HepG2 (cell line): Measurements from ENCODE around the gene LRRC45. TPM values are rescaled to one million over a fixed set of nuclear protein-coding genes. Genes with fewer than 3 reads are reported as not detected.

Source experiments
- ARNT2 ChIP-seq: sonication (generic); formaldehyde crosslinking; IDR thresholded peaks from 2 replicates; pipeline ENCODE4 v1.8.0; 2022; ENCODE audit warnings: mild to moderate bottlenecking, low read depth, missing genetic modification reagents, moderate library complexity
- CEBPB ChIP-seq: IDR thresholded peaks from 2 replicates; pipeline ENCODE4 v1.6.1; 2011; ENCODE audit warnings: low read depth, low read length, improper control_type of control experiment, borderline replicate concordance
- ETV5 ChIP-seq: IDR thresholded peaks from 2 replicates; pipeline ENCODE4 v1.6.1; 2018; ENCODE audit warnings: missing biosample characterization, missing genetic modification reagents, inconsistent platforms, borderline replicate concordance
- HOXA7 ChIP-seq: sonication (generic); formaldehyde crosslinking; IDR thresholded peaks from 2 replicates; pipeline ENCODE4 v1.8.1; 2022; ENCODE audit warnings: mild to moderate bottlenecking, missing genetic modification reagents, moderate library complexity
- JUNB ChIP-seq: sonication (generic); formaldehyde crosslinking; IDR thresholded peaks from 2 replicates; pipeline ENCODE4 v1.8.0; 2022; ENCODE audit warnings: missing genetic modification reagents, mild to moderate bottlenecking, borderline replicate concordance
- MAF1 ChIP-seq: sonication (generic); formaldehyde crosslinking; IDR thresholded peaks from 2 replicates; pipeline ENCODE4 v1.5.0; 2020; ENCODE audit warnings: missing genetic modification reagents, borderline replicate concordance
- MED13 ChIP-seq: sonication (generic); formaldehyde crosslinking; IDR thresholded peaks from 2 replicates; pipeline ENCODE4 v1.5.0; 2020; ENCODE audit warnings: missing genetic modification reagents
- NFRKB ChIP-seq: fragments of 450-650 bp; IDR thresholded peaks from 2 replicates; pipeline ENCODE4 v1.6.1; 2017
- PITX1 ChIP-seq: sonication (generic); formaldehyde crosslinking; IDR thresholded peaks from 2 replicates; pipeline ENCODE4 v1.5.1; 2020; ENCODE audit warnings: mild to moderate bottlenecking, missing genetic modification reagents
- RFX3 ChIP-seq: IDR thresholded peaks from 2 replicates; pipeline ENCODE4 v1.6.1; 2016; ENCODE audit warnings: missing biosample characterization, missing genetic modification reagents
- SMAD1 ChIP-seq: sonication (generic); formaldehyde crosslinking; IDR thresholded peaks from 2 replicates; pipeline ENCODE4 v1.4.0; 2020; ENCODE audit warnings: missing genetic modification reagents, low read depth, mild to moderate bottlenecking, borderline replicate concordance
- SMAD3 ChIP-seq: sonication (generic); formaldehyde crosslinking; IDR thresholded peaks from 2 replicates; pipeline ENCODE4 v1.4.0; 2020; ENCODE audit warnings: missing genetic modification reagents
- ZNF138 ChIP-seq: sonication (generic); formaldehyde crosslinking; IDR thresholded peaks from 2 replicates; pipeline ENCODE4 v1.5.0; 2020; ENCODE audit warnings: mild to moderate bottlenecking, low read depth, missing genetic modification reagents
- ZNF562 ChIP-seq: sonication (generic); formaldehyde crosslinking; IDR thresholded peaks from 2 replicates; pipeline ENCODE4 v1.8.0; 2022; ENCODE audit warnings: missing genetic modification reagents, borderline replicate concordance
- ZNF563 ChIP-seq: sonication (generic); formaldehyde crosslinking; IDR thresholded peaks from 2 replicates; pipeline ENCODE4 v1.8.0; 2022; ENCODE audit warnings: mild to moderate bottlenecking, moderate library complexity, missing genetic modification reagents
- ZNF615 ChIP-seq: sonication (generic); formaldehyde crosslinking; IDR thresholded peaks from 2 replicates; pipeline ENCODE4 v1.5.0; 2020; ENCODE audit warnings: mild to moderate bottlenecking, missing genetic modification reagents, borderline replicate concordance
- polyA plus RNA-seq, 8 experiments: library from polyadenylated mRNA; depleted of rRNA in 3 of 8; stranded (reverse) in 7 of 8; unstranded in 1 of 8; fragments of >200 nt; fragmentation: Illumina TruSeq in 4 of 8; extraction: Trizol in 4 of 8; gene quantifications; 2 replicates each; pipeline versions ENCODE4 v1.2.1 to v1.2.3, GENCODE V29; 2011 to 2016; ENCODE audit warnings: low read depth in 4 of 8, missing spikeins in 1 of 8, mixed read lengths in 1 of 8; ENCODE audit not compliant: insufficient read depth in 1 of 8
- total RNA-seq, 5 experiments: library from RNA; depleted of rRNA; stranded (reverse); fragments of >200 nt; fragmentation: Illumina TruSeq; extraction: Trizol; gene quantifications; 2 replicates each; pipeline ENCODE4 v1.2.3, GENCODE V29; 2016; ENCODE audit warnings: low read depth in 1 of 5
- TF ChIP-seq, protein P1 (sequence below): sonication (generic); formaldehyde crosslinking; IDR thresholded peaks from 2 replicates; pipeline ENCODE4 v1.4.0; 2020; ENCODE audit warnings: missing genetic modification reagents, borderline replicate concordance
- TF ChIP-seq, protein P2 (sequence below): sonication (generic); formaldehyde crosslinking; IDR thresholded peaks from 2 replicates; pipeline ENCODE4 v1.4.0; 2020; ENCODE audit warnings: mild to moderate bottlenecking, low read depth, missing genetic modification reagents
- TF ChIP-seq, protein P3 (sequence below): IDR thresholded peaks from 2 replicates; pipeline ENCODE4 v1.6.1; 2016; ENCODE audit warnings: low read depth, control low read depth
- TF ChIP-seq, protein P4 (sequence below): sonication (generic); formaldehyde crosslinking; IDR thresholded peaks from 2 replicates; pipeline ENCODE4 v1.4.0; 2020; ENCODE audit warnings: missing genetic modification reagents, low read depth, mild to moderate bottlenecking, borderline replicate concordance
- TF ChIP-seq, protein P5 (sequence below): sonication (generic); formaldehyde crosslinking; IDR thresholded peaks from 2 replicates; pipeline ENCODE4 v1.8.0; 2022; ENCODE audit warnings: missing genetic modification reagents, low read depth, mild to moderate bottlenecking, borderline replicate concordance

Gene LRRC45
- total and polyA plus RNA-seq, 2 of the 13 experiments (the other 11 are each of a cell fraction or from before 2014, with no cell fraction given): 11.6 to 48.1 TPM

DNA sequence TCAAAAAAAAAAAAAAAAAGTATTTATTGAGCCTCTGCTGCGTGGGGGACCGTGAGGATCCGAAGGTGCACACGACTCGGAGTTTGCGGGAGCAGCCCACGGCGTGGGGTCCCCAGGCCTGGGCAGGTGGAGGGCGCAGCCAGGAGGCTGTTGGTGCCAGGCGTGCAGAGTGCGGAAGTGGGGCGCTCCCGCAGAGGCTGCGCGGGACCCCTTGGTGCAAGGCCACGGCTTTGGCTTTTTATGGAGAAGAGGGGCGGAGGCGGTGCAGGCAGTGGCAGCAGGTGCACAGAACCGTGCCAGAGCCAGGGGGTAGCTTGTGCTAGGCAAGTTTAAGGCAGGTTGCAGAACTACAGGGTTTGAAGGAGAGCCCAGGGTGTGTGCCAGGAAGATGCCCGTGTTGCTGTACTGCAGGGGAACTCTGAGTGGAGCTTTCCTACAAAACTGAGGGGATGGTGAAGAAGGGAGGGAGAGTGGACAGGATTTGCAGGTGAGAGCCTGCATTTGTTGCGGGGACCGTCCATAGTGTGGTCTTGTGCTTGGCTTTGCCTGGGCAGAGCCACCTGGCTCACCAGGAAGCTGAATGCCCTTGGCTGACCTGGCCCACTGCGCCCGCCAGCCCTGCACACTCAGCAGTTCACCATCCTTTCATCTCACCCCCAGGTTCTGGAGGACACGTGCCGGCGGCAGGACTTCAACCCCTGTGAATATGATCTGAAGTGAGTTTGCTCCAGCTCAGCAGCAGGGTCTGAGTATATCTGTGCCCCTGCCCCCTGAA is 44.4 kb upstream of the LRRC45 start (continued):
- TF ChIP-seq, protein P1, sequence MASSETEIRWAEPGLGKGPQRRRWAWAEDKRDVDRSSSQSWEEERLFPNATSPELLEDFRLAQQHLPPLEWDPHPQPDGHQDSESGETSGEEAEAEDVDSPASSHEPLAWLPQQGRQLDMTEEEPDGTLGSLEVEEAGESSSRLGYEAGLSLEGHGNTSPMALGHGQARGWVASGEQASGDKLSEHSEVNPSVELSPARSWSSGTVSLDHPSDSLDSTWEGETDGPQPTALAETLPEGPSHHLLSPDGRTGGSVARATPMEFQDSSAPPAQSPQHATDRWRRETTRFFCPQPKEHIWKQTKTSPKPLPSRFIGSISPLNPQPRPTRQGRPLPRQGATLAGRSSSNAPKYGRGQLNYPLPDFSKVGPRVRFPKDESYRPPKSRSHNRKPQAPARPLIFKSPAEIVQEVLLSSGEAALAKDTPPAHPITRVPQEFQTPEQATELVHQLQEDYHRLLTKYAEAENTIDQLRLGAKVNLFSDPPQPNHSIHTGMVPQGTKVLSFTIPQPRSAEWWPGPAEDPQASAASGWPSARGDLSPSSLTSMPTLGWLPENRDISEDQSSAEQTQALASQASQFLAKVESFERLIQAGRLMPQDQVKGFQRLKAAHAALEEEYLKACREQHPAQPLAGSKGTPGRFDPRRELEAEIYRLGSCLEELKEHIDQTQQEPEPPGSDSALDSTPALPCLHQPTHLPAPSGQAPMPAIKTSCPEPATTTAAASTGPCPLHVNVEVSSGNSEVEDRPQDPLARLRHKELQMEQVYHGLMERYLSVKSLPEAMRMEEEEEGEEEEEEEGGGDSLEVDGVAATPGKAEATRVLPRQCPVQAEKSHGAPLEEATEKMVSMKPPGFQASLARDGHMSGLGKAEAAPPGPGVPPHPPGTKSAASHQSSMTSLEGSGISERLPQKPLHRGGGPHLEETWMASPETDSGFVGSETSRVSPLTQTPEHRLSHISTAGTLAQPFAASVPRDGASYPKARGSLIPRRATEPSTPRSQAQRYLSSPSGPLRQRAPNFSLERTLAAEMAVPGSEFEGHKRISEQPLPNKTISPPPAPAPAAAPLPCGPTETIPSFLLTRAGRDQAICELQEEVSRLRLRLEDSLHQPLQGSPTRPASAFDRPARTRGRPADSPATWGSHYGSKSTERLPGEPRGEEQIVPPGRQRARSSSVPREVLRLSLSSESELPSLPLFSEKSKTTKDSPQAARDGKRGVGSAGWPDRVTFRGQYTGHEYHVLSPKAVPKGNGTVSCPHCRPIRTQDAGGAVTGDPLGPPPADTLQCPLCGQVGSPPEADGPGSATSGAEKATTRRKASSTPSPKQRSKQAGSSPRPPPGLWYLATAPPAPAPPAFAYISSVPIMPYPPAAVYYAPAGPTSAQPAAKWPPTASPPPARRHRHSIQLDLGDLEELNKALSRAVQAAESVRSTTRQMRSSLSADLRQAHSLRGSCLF: no peak
- no peak for TF ChIP-seq NFRKB
- no peak for TF ChIP-seq ETV5 (CRISPR knock-in tag)
- TF ChIP-seq ARNT2 (CRISPR knock-in tag): no peak
- TF ChIP-seq ZNF138: no peak
- TF ChIP-seq, protein P2, sequence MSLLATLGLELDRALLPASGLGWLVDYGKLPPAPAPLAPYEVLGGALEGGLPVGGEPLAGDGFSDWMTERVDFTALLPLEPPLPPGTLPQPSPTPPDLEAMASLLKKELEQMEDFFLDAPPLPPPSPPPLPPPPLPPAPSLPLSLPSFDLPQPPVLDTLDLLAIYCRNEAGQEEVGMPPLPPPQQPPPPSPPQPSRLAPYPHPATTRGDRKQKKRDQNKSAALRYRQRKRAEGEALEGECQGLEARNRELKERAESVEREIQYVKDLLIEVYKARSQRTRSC (CRISPR knock-in tag): no peak
- TF ChIP-seq ZNF615: no peak
- no peak for TF ChIP-seq JUNB (CRISPR knock-in tag)
- no peak for TF ChIP-seq PITX1
- no peak for TF ChIP-seq MAF1 (CRISPR knock-in tag)
- no peak for TF ChIP-seq RFX3 (CRISPR knock-in tag)
- TF ChIP-seq, protein P3, sequence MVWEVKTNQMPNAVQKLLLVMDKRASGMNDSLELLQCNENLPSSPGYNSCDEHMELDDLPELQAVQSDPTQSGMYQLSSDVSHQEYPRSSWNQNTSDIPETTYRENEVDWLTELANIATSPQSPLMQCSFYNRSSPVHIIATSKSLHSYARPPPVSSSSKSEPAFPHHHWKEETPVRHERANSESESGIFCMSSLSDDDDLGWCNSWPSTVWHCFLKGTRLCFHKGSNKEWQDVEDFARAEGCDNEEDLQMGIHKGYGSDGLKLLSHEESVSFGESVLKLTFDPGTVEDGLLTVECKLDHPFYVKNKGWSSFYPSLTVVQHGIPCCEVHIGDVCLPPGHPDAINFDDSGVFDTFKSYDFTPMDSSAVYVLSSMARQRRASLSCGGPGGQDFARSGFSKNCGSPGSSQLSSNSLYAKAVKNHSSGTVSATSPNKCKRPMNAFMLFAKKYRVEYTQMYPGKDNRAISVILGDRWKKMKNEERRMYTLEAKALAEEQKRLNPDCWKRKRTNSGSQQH (CRISPR knock-in tag): no peak
- no peak for TF ChIP-seq ZNF563
- no peak for TF ChIP-seq ZNF562 (CRISPR knock-in tag)
- TF ChIP-seq MED13 (CRISPR knock-in tag): no peak
- no peak for TF ChIP-seq SMAD3 (CRISPR knock-in tag)
- TF ChIP-seq, protein P4, sequence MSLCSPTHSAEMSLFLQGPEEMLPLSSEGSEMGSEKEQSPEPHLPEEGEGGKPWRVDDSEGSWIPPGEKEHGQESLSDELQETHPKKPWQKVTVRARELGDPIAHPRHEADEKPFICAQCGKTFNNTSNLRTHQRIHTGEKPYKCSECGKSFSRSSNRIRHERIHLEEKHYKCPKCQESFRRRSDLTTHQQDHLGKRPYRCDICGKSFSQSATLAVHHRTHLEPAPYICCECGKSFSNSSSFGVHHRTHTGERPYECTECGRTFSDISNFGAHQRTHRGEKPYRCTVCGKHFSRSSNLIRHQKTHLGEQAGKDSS (CRISPR knock-in tag): no peak
- no peak for TF ChIP-seq HOXA7 (CRISPR knock-in tag)
- TF ChIP-seq SMAD1: no peak
- TF ChIP-seq CEBPB: no peak
- TF ChIP-seq, protein P5, sequence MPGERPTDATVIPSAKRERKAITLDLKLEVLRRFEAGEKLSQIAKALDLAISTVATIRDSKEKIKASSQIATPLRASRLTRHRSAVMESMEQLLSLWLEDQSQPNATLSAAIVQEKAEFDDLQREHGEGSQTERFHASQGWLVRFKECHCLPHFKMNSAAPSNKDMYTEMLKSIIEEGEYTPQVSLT (CRISPR knock-in tag): no peak
